Activated T-helper 9 cell treated with anti-CD3 and anti-CD28 coated beads, Interleukin-2, amount 50 U/mL, for 16 hours (primary cell): ENCODE data around the gene NBPF3.

Source experiments
- DNase-seq: peaks from one replicate; pipeline ENCODE4 v3.0.0-alpha.2; 2020; ENCODE audit warnings: low read depth

The NBPF3 gene

GRCh38 chr1:21494196-21494595 lies 54.3 kb downstream of the NBPF3 start:
- DNase-seq = no peak

GRCh38 chr1:21495225-21495820 lies 55.4 kb downstream of the NBPF3 start:
- DNase-seq = no peak

GRCh38 chr1:21496063-21496462 lies 56.1 kb downstream of the NBPF3 start:
- DNase-seq = no peak

- DNase-seq = no peak
Observed at GRCh38 chr1:21496886-21497285, 56.9 kb downstream of the NBPF3 start.

GRCh38 chr1:21497466-21498061 lies 57.6 kb downstream of the NBPF3 start:
- no peak for DNase-seq

GRCh38 chr1:21499283-21499950 lies 59.5 kb downstream of the NBPF3 start:
- DNase-seq = no peak

- no peak for DNase-seq
Observed at GRCh38 chr1:21503706-21504377, 63.9 kb downstream of the NBPF3 start.

GRCh38 chr1:21506804-21507203 lies 66.9 kb downstream of the NBPF3 start:
- DNase-seq = no peak

GRCh38 chr1:21507511-21508270 lies 67.8 kb downstream of the NBPF3 start:
- no peak for DNase-seq

GRCh38 chr1:21508580-21509350 lies 68.8 kb downstream of the NBPF3 start:
- peak; percentile 45 for DNase-seq

- DNase-seq = no peak
Observed at GRCh38 chr1:21509351-21510112, 69.6 kb downstream of the NBPF3 start, which contains the start of gene ALPL. Gene ALPL (plus strand): TSS chr1:21509423. CDS start chr1:21554082, 44,659 bp downstream.

GRCh38 chr1:21510113-21510493 lies 70.2 kb downstream of the NBPF3 start:
- no peak for DNase-seq

- no peak for DNase-seq
Observed at GRCh38 chr1:21510885-21511578, 71.1 kb downstream of the NBPF3 start.

GRCh38 chr1:21511579-21512522 lies 71.9 kb downstream of the NBPF3 start:
- DNase-seq = no peak

- no peak for DNase-seq
Observed at GRCh38 chr1:21514245-21514644, 74.3 kb downstream of the NBPF3 start.

GRCh38 chr1:21517161-21517589 lies 77.2 kb downstream of the NBPF3 start:
- DNase-seq = no peak

- no peak for DNase-seq
Observed at GRCh38 chr1:21517660-21518480, 77.9 kb downstream of the NBPF3 start.
